ENCODE data around the gene CLEC4D.
A peak's percentile ranks its signal among the peaks of the same experiment; 100 is the strongest.
"Not testable (repeated sequence)": the region's sequence is repeated elsewhere in the genome, so short reads cannot be mapped to it uniquely, and the experiment has no call there.

CLEC4D gene

GRCh38 chr12:8513256-8513655 lies at the start of gene CLEC4D:
Gene CLEC4D, plus strand, starts transcription at chr12:8513503. Its CDS starts 230 bp downstream, at chr12:8513733.
- DNase-seq (ENCODE audit: low read depth) = no peak

GRCh38 chr12:8465301-8465996 lies 47.9 kb upstream of the CLEC4D start:
- DNase-seq (ENCODE audit: low read depth) = no peak

GRCh38 chr12:8466241-8466640 lies 47.1 kb upstream of the CLEC4D start:
- DNase-seq (ENCODE audit: low read depth) = no peak

GRCh38 chr12:8471090-8471489 lies 42.2 kb upstream of the CLEC4D start:
- DNase-seq (ENCODE audit: low read depth) = no peak

GRCh38 chr12:8475508-8476203 lies 37.6 kb upstream of the CLEC4D start:
- DNase-seq (ENCODE audit: low read depth) = no peak

GRCh38 chr12:8482571-8483061 lies 30.7 kb upstream of the CLEC4D start:
- no peak for DNase-seq (ENCODE audit: low read depth)

GRCh38 chr12:8483079-8483478 lies 30.2 kb upstream of the CLEC4D start:
- DNase-seq (ENCODE audit: low read depth) = no peak

GRCh38 chr12:8491646-8492530 lies 21.4 kb upstream of the CLEC4D start:
- no peak for DNase-seq (ENCODE audit: low read depth)

GRCh38 chr12:8493084-8493483 lies 20.2 kb upstream of the CLEC4D start:
- DNase-seq (ENCODE audit: low read depth) = peak; percentile 53

GRCh38 chr12:8495671-8496070 lies 17.6 kb upstream of the CLEC4D start:
- not testable (repeated sequence) for DNase-seq (ENCODE audit: low read depth)

- not testable (repeated sequence) for DNase-seq (ENCODE audit: low read depth)
These were observed 17.2 kb upstream of the CLEC4D start for GRCh38 chr12:8496074-8496473.

- no peak for DNase-seq (ENCODE audit: low read depth)
These were observed 13.7 kb upstream of the CLEC4D start for GRCh38 chr12:8499616-8500015.

GRCh38 chr12:8501720-8502119 lies 11.6 kb upstream of the CLEC4D start:
- no peak for DNase-seq (ENCODE audit: low read depth)

GRCh38 chr12:8504351-8504750 lies 9.0 kb upstream of the CLEC4D start:
- DNase-seq (ENCODE audit: low read depth) = no peak

- DNase-seq (ENCODE audit: low read depth) = no peak
These were observed 5.7 kb upstream of the CLEC4D start for GRCh38 chr12:8507596-8507995.

GRCh38 chr12:8508223-8508622 lies 5.1 kb upstream of the CLEC4D start:
- DNase-seq (ENCODE audit: low read depth) = no peak

GRCh38 chr12:8508910-8509841 lies 4.1 kb upstream of the CLEC4D start:
- DNase-seq (ENCODE audit: low read depth) = no peak

GRCh38 chr12:8517971-8518370 lies 4.7 kb downstream of the CLEC4D start:
- DNase-seq (ENCODE audit: low read depth) = no peak

- DNase-seq (ENCODE audit: low read depth) = no peak
These were observed 5.9 kb downstream of the CLEC4D start for GRCh38 chr12:8519171-8519570.

- no peak for DNase-seq (ENCODE audit: low read depth)
These were observed 14.2 kb downstream of the CLEC4D start for GRCh38 chr12:8527250-8528130.
